ENCODE data around the gene NUFIP1.
"Not testable (repeated sequence)": the region's sequence is repeated elsewhere in the genome, so short reads cannot be mapped to it uniquely, and the experiment has no call there.

Gene NUFIP1

GRCh38 chr13:44919104-44919804, 70.0 kb downstream of the NUFIP1 start:
- no peak for DNase-seq

DNA sequence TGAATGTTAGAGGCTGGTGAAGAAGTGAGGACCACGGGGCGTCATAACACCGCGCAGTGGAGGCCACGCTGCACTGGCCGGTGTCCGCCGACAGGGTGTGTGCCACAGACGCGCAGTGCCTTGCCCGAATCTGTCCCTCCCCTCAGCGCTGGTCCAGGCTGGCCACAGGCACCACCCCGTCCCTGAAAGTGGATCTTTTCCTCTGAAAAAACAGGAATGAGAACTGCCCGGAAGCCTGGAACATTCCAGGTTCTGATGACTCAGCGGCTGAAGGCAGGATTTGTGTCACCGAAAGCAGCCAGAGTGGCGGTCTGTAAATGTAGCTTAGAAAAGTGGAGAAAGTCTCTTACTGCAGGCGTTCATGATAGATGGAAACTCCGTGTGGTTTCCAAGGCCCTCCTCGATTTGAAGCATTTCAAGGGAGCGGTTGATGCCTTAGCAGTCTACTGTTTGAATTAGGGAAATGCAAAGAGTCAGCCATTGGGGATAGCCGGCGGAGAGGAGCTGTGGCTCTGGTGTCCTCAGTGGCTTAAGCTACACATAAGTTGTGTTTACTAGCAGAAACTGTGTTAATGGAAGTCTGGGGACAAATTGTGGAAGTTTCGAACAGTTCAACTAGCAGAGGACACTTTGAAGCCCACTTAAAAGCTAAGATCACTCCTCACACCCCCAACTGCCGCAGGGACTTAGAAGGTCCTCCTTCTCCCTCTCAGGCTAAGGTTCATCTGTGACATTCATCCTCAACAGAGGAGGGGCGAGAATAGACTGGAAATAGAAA, 70.8 kb downstream of the NUFIP1 start:
- DNase-seq = peak; percentile 80

- peak; percentile 96 for DNase-seq
Observed at GRCh38 chr13:44917589-44918325, 71.5 kb downstream of the NUFIP1 start.

DNA sequence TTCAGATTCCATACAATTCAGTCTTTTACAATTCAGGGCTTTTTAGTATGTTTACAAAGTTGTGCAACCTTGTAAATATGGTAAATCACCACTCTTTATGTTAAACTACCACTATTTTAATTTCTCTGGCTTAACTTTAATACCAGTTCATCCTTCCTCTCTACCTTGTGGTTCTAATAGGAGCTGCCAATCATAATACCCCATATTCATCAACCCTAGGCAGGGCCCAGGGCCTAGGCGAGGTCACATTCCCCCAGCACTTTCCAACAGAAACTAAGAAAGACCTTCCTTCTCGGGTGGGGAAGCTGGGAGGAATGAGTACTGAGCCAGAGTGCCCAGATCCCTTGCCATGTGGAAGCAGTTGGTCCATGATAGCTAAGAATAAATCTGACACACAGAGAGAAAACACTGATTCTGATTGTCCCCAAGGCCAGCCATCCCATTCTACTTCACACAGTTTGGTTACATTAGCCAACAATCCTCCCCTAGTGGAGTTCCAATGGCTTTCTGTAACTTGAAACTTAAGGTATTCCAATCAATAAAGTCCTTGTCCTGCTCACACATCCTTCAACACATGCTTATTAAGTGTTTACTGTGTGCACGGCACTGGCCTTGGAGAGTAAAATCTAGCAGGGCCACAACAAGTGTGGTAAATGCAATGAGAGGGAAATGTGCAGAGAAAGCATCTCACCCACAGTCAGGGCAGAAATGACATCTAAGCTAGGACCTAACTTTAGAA, 76.8 kb downstream of the NUFIP1 start:
- no peak for DNase-seq

DNA sequence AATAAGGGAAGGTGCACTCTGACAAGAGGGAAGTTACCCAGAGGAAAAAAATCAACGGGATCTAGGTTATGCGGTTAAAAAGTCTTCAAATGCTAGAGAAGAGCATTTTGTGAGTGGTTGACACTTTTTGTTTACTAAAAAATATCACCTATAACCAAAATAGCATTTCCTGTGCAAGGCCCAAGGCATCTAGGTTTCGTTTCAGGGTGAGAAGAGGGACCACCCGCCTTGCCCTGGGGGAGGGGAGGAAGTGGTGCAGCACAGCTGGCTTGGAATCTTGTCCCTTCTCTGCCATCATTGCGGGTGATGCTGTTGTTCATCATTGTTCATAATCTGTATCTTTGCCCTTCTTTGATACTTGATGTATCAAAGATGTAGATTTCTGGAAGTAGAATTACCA, 80.6 kb downstream of the NUFIP1 start:
- no peak for DNase-seq

GRCh38 chr13:44908266-44908665, 81.0 kb downstream of the NUFIP1 start:
- DNase-seq = no peak

- DNase-seq = no peak
Observed at GRCh38 chr13:44906713-44907112, 82.6 kb downstream of the NUFIP1 start.

- DNase-seq = no peak
Observed at GRCh38 chr13:44906230-44906629, 83.0 kb downstream of the NUFIP1 start.

GRCh38 chr13:44905556-44905955, 83.7 kb downstream of the NUFIP1 start:
- DNase-seq = no peak

GRCh38 chr13:44904967-44905366, 84.3 kb downstream of the NUFIP1 start:
- DNase-seq = no peak

GRCh38 chr13:44903574-44903985, 85.7 kb downstream of the NUFIP1 start:
- no peak for DNase-seq

GRCh38 chr13:44902738-44903137, 86.5 kb downstream of the NUFIP1 start:
- DNase-seq = no peak

DNA sequence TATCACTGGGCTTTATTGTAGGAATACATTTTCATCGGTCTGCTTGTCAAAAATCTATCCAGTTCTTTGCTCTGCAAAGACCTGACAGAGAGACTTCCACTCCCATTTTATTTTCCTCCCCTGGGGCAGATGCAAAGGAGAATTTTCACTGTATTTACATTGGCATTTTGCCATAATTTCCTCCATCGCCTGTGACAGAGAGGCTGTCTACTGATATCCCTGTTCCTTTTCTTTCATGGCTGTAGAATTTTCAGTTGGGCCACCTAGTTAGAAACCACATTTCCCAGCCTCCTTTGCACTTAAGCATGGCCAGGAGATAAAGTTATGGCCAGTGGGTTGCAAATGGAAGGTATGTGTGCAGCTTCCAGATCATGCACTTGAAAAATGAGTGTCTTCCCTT, 89.3 kb downstream of the NUFIP1 start:
- no peak for DNase-seq

DNA sequence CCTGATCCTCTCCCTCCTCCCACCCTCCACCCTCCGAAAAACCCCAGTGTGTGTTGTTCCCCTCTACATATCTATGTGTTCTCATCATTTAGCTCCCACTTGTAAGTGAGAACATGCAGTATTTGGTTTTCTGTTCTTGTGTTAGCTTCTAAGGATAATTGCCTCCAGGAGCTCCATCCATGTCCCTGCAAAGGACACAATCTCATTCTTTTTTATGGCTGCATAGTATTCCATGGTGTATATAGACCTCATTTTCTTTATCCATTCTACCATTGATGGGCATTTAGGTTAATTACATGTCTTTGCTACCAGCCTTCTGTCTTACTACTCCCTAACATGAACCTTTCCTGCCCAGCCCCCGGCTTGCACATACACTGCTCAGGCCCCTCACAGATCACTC, 91.0 kb downstream of the NUFIP1 start:
- not testable (repeated sequence) for DNase-seq

- no peak for DNase-seq
Observed at GRCh38 chr13:44895953-44896335, 93.3 kb downstream of the NUFIP1 start.

DNA sequence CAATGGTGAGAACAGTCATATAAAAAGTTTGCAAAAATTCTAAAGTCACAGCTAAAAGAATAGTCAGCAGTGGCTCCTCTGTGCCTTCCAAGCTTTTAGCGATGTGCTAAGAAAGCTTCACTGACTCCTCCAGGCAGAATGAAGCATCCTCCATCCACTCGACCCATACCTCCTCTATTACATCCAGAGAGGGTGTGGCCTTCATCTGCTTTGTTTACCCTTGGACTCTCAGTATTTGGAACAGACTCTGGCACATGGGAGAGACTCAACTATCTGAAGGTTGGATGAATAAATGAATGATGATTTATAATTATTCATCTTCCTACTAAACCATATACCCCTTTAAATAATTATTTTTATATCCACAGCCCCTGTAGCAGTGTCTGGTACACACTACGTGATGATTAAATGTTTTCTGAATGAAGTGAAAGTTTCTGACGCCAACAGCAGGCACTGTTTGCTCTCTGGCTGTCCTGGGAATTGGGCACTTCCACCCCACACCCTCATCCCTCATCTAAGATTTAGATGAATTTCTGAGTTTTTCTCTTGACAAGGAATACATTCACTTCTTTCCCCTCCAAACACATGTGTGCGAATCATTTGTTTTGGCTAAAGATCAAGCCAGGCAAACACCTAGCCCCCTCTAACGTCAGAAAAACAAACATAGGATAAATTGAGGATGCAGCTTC, 93.9 kb downstream of the NUFIP1 start:
- no peak for DNase-seq

- no peak for DNase-seq
Observed at GRCh38 chr13:44894001-44894770, 95.1 kb downstream of the NUFIP1 start.

All from stimulated activated CD4-positive, alpha-beta T cell treated with anti-CD3 and anti-CD28 coated beads, Interleukin-4, amount 100 ng/mL, for 24 hours (primary cell).